B cell (primary cell): ENCODE measurements around the gene TOPAZ1. TPM values are rescaled to one million over a fixed set of nuclear protein-coding genes. Genes with fewer than 3 reads are reported as not detected.

ENCODE experiments used
- ATAC-seq: fragments of 200-7000 bp; cut with Tn5 transposase; one replicate; pipeline ENCODE4 v1.10.0; 2021; ENCODE audit warnings: low read depth, mild to moderate bottlenecking, moderate number of reproducible peaks, moderate library complexity
- CTCF ChIA-PET: fragments of 350-600 bp; sonication (Branson Sonifier 250); formaldehyde crosslinking; loops from one replicate; lab custom pipeline; 2021; ENCODE audit warnings: antibody characterized with exemption, inconsistent platforms; lab: Charles Lee
- POLR2A ChIA-PET: fragments of 350-600 bp; sonication (Branson Sonifier 250); formaldehyde crosslinking; loops from one replicate; lab custom pipeline; 2021; ENCODE audit warnings: antibody characterized with exemption; lab: Charles Lee
- DNase-seq: peaks from one replicate; pipeline ENCODE4 v3.0.0; 2013
- H2AFZ ChIP-seq: 2 replicates; pipeline ENCODE4 v1.6.1; 2012; ENCODE audit warnings: mild to moderate bottlenecking, low read depth, low read length; ENCODE audit not compliant: insufficient read depth, poor library complexity, severe bottlenecking
- H3K27ac ChIP-seq, 2 donors: 1 replicate in 1 of 2; 2 replicates in 1 of 2; pipeline ENCODE4 v1.5.1; 2012 to 2013; ENCODE audit warnings: low read length in 2 of 2, mild to moderate bottlenecking in 2 of 2, moderate library complexity in 1 of 2
- H3K27me3 ChIP-seq, 4 experiments: fragments of 200-600 bp in 1 of 4; sonication (generic) in 1 of 4; replicated peaks in 1 of 4; 1 replicate in 2 of 4; 2 replicates in 2 of 4; pipeline versions ENCODE4 v1.6.1 to v1.7.0; 2013 to 2016; ENCODE audit warnings: low read length in 3 of 4, mild to moderate bottlenecking in 2 of 4, mixed read lengths in 1 of 4, moderate library complexity in 1 of 4; ENCODE audit not compliant: insufficient read depth in 4 of 4, control insufficient read depth in 3 of 4; ENCODE audit errors: control extremely low read depth in 1 of 4
- H3K36me3 ChIP-seq, 2 experiments: replicated peaks in 1 of 2; 1 replicate in 1 of 2; 2 replicates in 1 of 2; pipeline versions ENCODE4 v1.6.1 to v1.7.1; 2013; ENCODE audit warnings: low read length in 1 of 2; ENCODE audit not compliant: insufficient read depth in 2 of 2, control insufficient read depth in 1 of 2; ENCODE audit errors: control extremely low read depth in 1 of 2, extremely low read depth in 1 of 2
- H3K4me1 ChIP-seq, 2 donors: fragments of 200-600 bp in 1 of 2; sonication (generic) in 1 of 2; 1 replicate in 1 of 2; 2 replicates in 1 of 2; pipeline versions ENCODE4 v1.5.1 to v1.6.1; 2013 to 2017; ENCODE audit warnings: low read length in 2 of 2; ENCODE audit not compliant: control insufficient read depth in 2 of 2, insufficient read depth in 2 of 2
- H3K4me2 ChIP-seq: replicated peaks from 2 replicates; pipeline ENCODE3; 2012; ENCODE audit warnings: mild to moderate bottlenecking, low read depth, low read length; ENCODE audit not compliant: poor library complexity, severe bottlenecking
- H3K4me3 ChIP-seq, 5 experiments: fragments of 200-600 bp in 1 of 5; sonication (generic) in 1 of 5; 1 replicate in 3 of 5; 2 replicates in 2 of 5; pipeline versions ENCODE4 v1.5.1 to v1.7.0; 2011 to 2016; ENCODE audit warnings: low read length in 4 of 5, mild to moderate bottlenecking in 4 of 5, low read depth in 2 of 5, control low read depth in 1 of 5, moderate library complexity in 1 of 5; ENCODE audit not compliant: insufficient read depth in 1 of 5; ENCODE audit errors: control extremely low read depth in 1 of 5, extremely low read depth in 1 of 5
- H3K79me2 ChIP-seq: fragments of 200-600 bp; sonication (generic); one replicate; pipeline ENCODE4 v1.6.0; 2016; ENCODE audit warnings: low read length; ENCODE audit not compliant: control insufficient read depth, insufficient read depth
- H3K9ac ChIP-seq: fragments of 200-600 bp; sonication (generic); 2 replicates; pipeline ENCODE4 v1.6.1; 2017; ENCODE audit warnings: mild to moderate bottlenecking, low read length, moderate library complexity
- H3K9me3 ChIP-seq, 3 donors: one replicate each; pipeline versions ENCODE4 v1.6.1 to v1.7.1; 2013; ENCODE audit warnings: low read length in 2 of 3; ENCODE audit not compliant: control insufficient read depth in 2 of 3, insufficient read depth in 1 of 3; ENCODE audit errors: control extremely low read depth in 1 of 3
- H4K20me1 ChIP-seq: 2 replicates; pipeline ENCODE4 v1.6.0; 2012; ENCODE audit warnings: mild to moderate bottlenecking, low read length; ENCODE audit not compliant: insufficient read depth, control insufficient read depth, poor library complexity, severe bottlenecking
- H3K27ac Mint-ChIP-seq: one replicate; pipeline ENCODE4 v1.8.0; 2021; ENCODE audit warnings: mixed read lengths
- H3K27me3 Mint-ChIP-seq: one replicate; pipeline ENCODE4 v1.8.0; 2021; ENCODE audit warnings: mixed read lengths
- H3K4me1 Mint-ChIP-seq: one replicate; pipeline ENCODE4 v1.8.0; 2021; ENCODE audit warnings: mixed read lengths
- H3K4me3 Mint-ChIP-seq: one replicate; pipeline ENCODE4 v1.8.0; 2021; ENCODE audit warnings: mixed read lengths
- H3K9me3 Mint-ChIP-seq: one replicate; pipeline ENCODE4 v1.8.0; 2022; ENCODE audit warnings: mixed read lengths; ENCODE audit not compliant: insufficient read depth
- CTCF ChIP-seq: fragments of 200-600 bp; IDR thresholded peaks from one replicate; pipeline ENCODE4 v1.8.0; 2022; ENCODE audit warnings: antibody characterized with exemption, mild to moderate bottlenecking
- EZH2 ChIP-seq: IDR thresholded peaks from 2 replicates; pipeline ENCODE4 v1.6.1; 2012; ENCODE audit warnings: borderline replicate concordance, low read depth, mild to moderate bottlenecking, moderate library complexity, low read length; ENCODE audit not compliant: insufficient read depth, poor library complexity, severe bottlenecking
- WGBS: methylation state at CpG from one replicate; pipeline ENCODE4 v1.1.5; 2013; ENCODE audit warnings: missing lambda C conversion rate; ENCODE audit not compliant: insufficient coverage; 5-methylcytosine and 5-hydroxymethylcytosine counted together
- intact Hi-C: fragments of 100-400 bp; cut with micrococcal nuclease; formaldehyde crosslinking; loops from one replicate; pipeline ENCODE4 v1.10.0; 2022
- polyA plus RNA-seq: library from polyadenylated mRNA; depleted of rRNA; stranded (reverse); fragments of >200 nt; gene quantifications from 2 replicates; pipeline ENCODE4 v1.2.3, GENCODE V29; 2012
- total RNA-seq, 2 donors: library from RNA; stranded (reverse); fragments of 120-200 nt in 1 of 2; gene quantifications; 1 replicate in 1 of 2; 2 replicates in 1 of 2; pipeline versions ENCODE4 v1.2.3 to v1.2.4, GENCODE V29; 2013 to 2022

TOPAZ1 gene
- total and polyA plus RNA-seq, 2 donors (not counting 1 experiment from before 2014, with no cell fraction given), result not detected

GRCh38 chr3:44355362-44356033 is 113.8 kb downstream of the TOPAZ1 start:
- Histone ChIP-seq H3K4me2 (no peak overlapping the region), H3K79me2 (peaks cover 7% of the 10 kb centered on the region), H3K27ac (no peak overlapping the region), H3K4me3 (no peak overlapping the region), H4K20me1 (no peaks in the 10 kb centered on the region), H3K36me3 (peaks cover 9 to 15% of the 10 kb centered on the region in 2 experiments), H3K9me3 (no peaks in the 10 kb centered on the region), H2AFZ (no peak overlapping the region), H3K9ac (no peak overlapping the region), H3K4me1 (no peaks in the 10 kb centered on the region), H3K27me3 (no peaks in the 10 kb centered on the region)
- ATAC-seq (no peak), DNase-seq (no peak)
- no peaks in the 10 kb centered on the region for H3K4me1 Mint-ChIP-seq
- no peak overlapping the region for H3K27ac Mint-ChIP-seq
- no peak overlapping the region for H3K4me3 Mint-ChIP-seq
- H3K9me3 Mint-ChIP-seq, result no peaks in the 10 kb centered on the region
- POLR2A ChIA-PET, result no interaction called here
- WGBS, result no CpG with 5 or more reads among the region's 2 CpGs
- CTCF ChIA-PET, result no interaction called here
- H3K27me3 Mint-ChIP-seq, result no peaks in the 10 kb centered on the region
- TF ChIP-seq EZH2 (no peak), CTCF (no peak)
- intact Hi-C loops, result no loop called here

GRCh38 chr3:44359146-44359751 is 117.6 kb downstream of the TOPAZ1 start:
- no peak overlapping the region for H2AFZ ChIP-seq
- H3K4me2 ChIP-seq, result no peak overlapping the region
- H3K9me3 ChIP-seq, result no peaks in the 10 kb centered on the region
- H3K27me3 ChIP-seq, result no peaks in the 10 kb centered on the region
- H3K9ac ChIP-seq, result no peak overlapping the region
- H3K79me2 ChIP-seq, result no peaks in the 10 kb centered on the region
- no peak overlapping the region for H3K4me3 ChIP-seq
- Mint-ChIP-seq H3K27me3 (no peaks in the 10 kb centered on the region), H3K27ac (no peak overlapping the region), H3K4me1 (no peaks in the 10 kb centered on the region), H3K9me3 (no peaks in the 10 kb centered on the region), H3K4me3 (no peak overlapping the region)
- intact Hi-C loops, result no loop called here
- no peak overlapping the region for H3K27ac ChIP-seq
- H3K36me3 ChIP-seq, result peaks cover 7 to 15% of the 10 kb centered on the region in 2 experiments
- POLR2A ChIA-PET, result no interaction called here
- H4K20me1 ChIP-seq, result no peaks in the 10 kb centered on the region
- no peaks in the 10 kb centered on the region for H3K4me1 ChIP-seq
- CTCF ChIA-PET, result no interaction called here
- WGBS, result 100% methylated on average over 2 of the region's 3 CpGs
- TF ChIP-seq CTCF (no peak), EZH2 (no peak)
- DNase-seq (no peak), ATAC-seq (no peak)
